IPS-18a (cell line): ENCODE measurements around the gene SUDS3.
A peak's percentile ranks its signal among the peaks of the same experiment; 100 is the strongest.

ENCODE experiments used
- H3K27ac ChIP-seq: one replicate; pipeline ENCODE4 v1.5.1; 2013; ENCODE audit warnings: low read length
- H3K27me3 ChIP-seq: one replicate; pipeline ENCODE4 v1.6.1; 2013; ENCODE audit warnings: mild to moderate bottlenecking, low read length; ENCODE audit not compliant: control insufficient read depth, insufficient read depth
- H3K36me3 ChIP-seq: one replicate; pipeline ENCODE4 v1.6.1; 2013; ENCODE audit warnings: low read depth, low read length; ENCODE audit not compliant: control insufficient read depth
- H3K4me1 ChIP-seq: one replicate; pipeline ENCODE4 v1.6.1; 2013; ENCODE audit warnings: low read depth, low read length; ENCODE audit not compliant: control insufficient read depth
- H3K4me3 ChIP-seq: one replicate; pipeline ENCODE4 v1.5.1; 2013; ENCODE audit warnings: low read length
- H3K9ac ChIP-seq: one replicate; pipeline ENCODE4 v1.6.1; 2013; ENCODE audit warnings: mild to moderate bottlenecking, low read length, moderate library complexity
- H3K9me3 ChIP-seq: one replicate; pipeline ENCODE4 v1.6.1; 2013; ENCODE audit warnings: low read depth, low read length; ENCODE audit not compliant: control insufficient read depth

Gene SUDS3

DNA sequence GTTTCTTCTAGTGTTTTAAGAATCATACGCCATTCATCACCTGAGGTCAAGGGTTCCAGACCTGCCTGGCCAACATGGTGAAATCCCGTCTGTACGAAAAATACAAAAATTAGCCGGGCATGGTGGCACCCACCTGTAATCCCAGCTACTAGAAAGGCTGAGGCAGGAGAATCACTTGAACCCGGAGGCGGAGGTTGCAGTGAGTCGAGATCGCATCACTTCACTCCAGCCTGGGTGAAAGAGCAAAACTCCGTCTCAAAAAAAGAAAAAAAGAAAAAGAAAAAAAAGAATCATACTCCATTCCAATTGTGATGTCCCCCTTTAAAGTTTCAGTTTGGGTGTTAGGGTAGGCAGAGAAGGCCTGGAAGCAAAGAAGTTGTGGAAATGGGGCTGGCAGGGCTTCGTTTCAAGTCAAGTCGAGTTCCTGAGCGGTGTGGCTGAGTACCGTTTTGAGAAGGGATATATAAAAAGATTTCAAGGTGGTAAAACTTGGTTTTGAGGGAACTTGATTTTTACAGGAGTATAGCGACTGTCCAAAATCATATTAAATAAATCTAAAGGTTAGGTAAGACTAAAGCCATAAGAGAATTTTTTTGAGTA is 2.1 kb upstream of the SUDS3 start:
- no peak overlapping the region for H3K27ac ChIP-seq
- H3K9me3 ChIP-seq = no peaks in the 10 kb centered on the region
- H3K36me3 ChIP-seq = no peaks in the 10 kb centered on the region
- H3K4me1 ChIP-seq = peaks cover 26% of the 10 kb centered on the region
- peaks cover 27% of the 10 kb centered on the region for H3K27me3 ChIP-seq
- no peak overlapping the region for H3K9ac ChIP-seq
- no peak overlapping the region for H3K4me3 ChIP-seq

DNA sequence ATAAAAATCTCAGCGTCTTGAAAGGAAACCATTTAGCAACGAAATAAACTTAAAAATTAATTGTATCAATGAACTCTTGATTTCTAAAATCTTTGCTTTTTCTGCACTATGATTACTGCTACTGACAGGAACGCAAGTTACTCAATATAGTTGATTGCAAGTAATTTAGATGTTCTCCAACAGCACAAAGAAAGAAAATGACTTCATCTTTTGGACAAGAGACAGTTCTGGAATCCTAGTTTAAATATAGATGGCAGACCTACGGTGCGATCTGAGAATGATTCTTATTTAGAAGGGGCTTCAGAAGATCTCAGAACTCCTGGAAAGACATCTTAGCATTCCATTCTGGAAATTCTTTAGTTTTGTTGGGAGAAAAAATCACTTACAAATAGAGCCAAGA is 1.4 kb upstream of the SUDS3 start:
- Histone ChIP-seq H3K4me3 (no peak overlapping the region), H3K9ac (no peak overlapping the region), H3K27me3 (peaks cover 25% of the 10 kb centered on the region), H3K27ac (no peak overlapping the region), H3K36me3 (peaks cover 4% of the 10 kb centered on the region), H3K4me1 (peaks cover 26% of the 10 kb centered on the region), H3K9me3 (no peaks in the 10 kb centered on the region)

DNA sequence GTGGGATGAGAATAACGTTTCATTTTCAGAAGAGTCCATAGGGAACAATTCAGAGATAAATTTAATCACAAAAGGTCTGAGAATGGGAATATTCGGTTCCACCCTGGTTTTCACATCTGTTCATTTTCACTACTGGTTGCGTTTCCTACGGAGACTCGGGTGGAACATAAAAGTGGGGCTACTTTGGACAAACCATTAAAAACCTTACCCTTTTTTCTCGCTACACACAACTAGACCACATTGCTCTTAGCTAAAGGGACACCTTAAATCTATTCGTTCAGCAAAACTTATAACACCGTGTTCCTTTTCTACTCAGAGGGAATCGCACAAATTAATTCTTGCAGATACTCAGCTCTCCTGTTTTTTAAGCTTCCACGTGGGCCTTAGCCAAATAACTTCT is 1.0 kb upstream of the SUDS3 start:
- peak overlapping the region; percentile 82 for H3K4me3 ChIP-seq
- peaks cover 8% of the 10 kb centered on the region for H3K36me3 ChIP-seq
- H3K9ac ChIP-seq = no peak overlapping the region
- peaks cover 21% of the 10 kb centered on the region for H3K27me3 ChIP-seq
- no peaks in the 10 kb centered on the region for H3K9me3 ChIP-seq
- no peak overlapping the region for H3K27ac ChIP-seq
- H3K4me1 ChIP-seq = peaks cover 25% of the 10 kb centered on the region

DNA sequence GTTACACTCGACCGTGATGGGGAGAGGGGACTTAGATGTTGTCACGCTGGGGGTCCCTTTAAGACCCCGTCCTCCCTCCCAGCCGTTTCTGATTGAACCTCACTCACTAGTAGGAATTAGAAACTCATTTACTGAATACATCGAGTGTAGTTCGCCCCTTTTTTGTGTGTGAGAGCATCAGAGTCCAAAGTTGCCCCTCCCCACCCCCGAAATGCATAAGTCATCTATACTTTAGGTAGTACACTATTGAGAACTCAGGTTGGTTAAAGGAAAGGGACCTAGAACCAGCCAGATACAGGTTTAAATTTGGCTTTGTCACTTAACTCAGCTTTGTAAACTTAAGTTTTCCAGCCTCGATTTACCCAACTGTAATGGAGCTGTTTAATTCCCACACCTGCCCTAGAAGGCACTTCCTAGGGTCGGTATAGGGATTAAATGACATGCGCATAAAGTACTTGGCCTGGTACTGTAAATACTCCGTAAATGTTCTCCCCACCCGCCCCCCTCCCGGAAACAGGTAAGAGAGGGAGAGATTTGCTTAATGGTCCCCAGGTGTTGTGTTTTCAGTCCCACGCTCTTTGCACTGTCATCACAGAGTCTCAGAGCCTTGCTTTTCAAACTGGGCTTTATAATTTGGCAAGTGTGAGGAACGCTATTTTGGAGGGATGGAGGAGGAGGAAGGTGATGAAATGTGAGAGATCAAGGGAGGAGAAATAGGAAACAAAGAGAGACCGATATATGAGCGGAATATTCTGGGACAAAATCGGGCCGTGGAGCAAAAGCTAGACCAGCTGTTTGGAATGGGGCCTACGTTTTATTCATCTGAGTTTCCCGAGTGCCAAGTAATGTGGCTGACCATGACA is 897 bp downstream of the SUDS3 start:
- Histone ChIP-seq H3K4me3 (peak overlapping the region; percentile 82), H3K27me3 (peaks cover 2% of the 10 kb centered on the region), H3K27ac (no peak overlapping the region), H3K9ac (peak overlapping the region; percentile 85), H3K9me3 (no peaks in the 10 kb centered on the region), H3K36me3 (peaks cover 21% of the 10 kb centered on the region), H3K4me1 (peaks cover 17% of the 10 kb centered on the region)

DNA sequence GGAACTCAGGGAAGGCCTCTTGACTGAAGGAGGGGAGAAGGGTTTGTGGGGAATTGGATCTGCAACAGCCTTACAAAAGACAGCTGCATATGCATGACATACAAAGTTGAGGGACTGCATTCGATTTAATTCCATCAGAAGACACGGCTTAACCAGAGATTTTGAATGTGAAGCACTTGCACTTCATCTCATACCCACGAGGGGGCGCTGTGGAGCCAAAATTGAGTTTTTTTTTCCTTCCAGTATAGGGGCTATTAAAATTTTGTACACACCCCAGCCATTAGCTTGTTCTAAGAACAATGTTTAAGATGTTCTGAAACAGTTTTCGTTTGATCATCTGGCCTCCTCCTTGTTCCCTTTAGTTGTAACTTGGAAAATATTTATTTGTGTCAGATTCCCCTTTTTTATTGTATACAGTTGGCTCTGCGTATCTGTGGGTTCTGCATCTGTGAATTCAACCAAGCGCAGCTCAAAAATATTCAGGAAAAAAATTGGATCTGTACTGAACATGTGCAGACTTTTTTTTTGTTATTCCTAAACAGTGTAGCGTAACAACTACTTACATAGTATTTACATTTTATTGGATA is 1.6 kb downstream of the SUDS3 start:
- H3K36me3 ChIP-seq = peaks cover 22% of the 10 kb centered on the region
- H3K4me1 ChIP-seq = peaks cover 17% of the 10 kb centered on the region
- peak overlapping the region; percentile 82 for H3K4me3 ChIP-seq
- no peaks in the 10 kb centered on the region for H3K27me3 ChIP-seq
- no peaks in the 10 kb centered on the region for H3K9me3 ChIP-seq
- H3K9ac ChIP-seq = peak overlapping the region; percentile 85
- no peak overlapping the region for H3K27ac ChIP-seq

DNA sequence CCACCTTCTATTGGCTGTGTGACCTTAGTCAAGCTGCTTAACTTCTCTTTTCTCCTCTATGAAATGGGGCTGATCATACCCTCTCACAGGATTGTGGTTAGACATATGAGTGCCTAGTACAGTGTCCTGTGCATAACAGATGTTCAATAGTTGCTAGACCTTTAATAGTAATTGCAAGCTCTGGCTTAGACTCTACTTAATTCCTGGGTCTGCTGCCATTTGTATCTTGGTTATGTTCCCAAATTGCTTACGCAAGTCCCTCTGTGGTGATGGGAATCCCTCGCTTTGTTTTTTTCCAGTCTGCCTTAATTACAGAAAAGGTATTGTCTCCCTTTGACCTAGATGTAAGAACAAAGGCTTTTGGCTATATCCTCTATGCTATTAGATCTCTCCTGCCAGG is 15.1 kb downstream of the SUDS3 start:
- Histone ChIP-seq H3K4me1 (no peaks in the 10 kb centered on the region), H3K9me3 (no peaks in the 10 kb centered on the region), H3K27ac (no peak overlapping the region), H3K9ac (no peak overlapping the region), H3K4me3 (no peak overlapping the region), H3K36me3 (peaks cover 70% of the 10 kb centered on the region), H3K27me3 (no peaks in the 10 kb centered on the region)

DNA sequence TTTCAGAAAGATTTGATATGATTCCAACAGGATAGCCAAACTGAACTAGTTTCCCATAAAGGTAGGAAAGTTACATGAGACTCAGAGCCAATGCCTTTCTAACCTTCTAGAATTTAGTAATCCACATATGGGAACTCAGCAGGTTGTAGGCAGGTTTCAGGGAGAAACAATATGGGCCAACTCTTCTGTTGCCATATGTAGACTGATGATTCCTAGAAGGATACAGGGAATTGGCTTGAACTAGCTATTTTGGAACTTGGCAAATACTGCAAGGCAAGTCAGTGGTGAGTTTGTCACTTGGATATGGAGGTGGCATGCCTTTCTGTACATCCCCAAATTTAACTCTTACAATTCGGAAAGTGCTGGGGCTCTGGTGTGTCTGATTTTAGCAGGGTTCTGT is 15.5 kb downstream of the SUDS3 start:
- H3K4me1 ChIP-seq = no peaks in the 10 kb centered on the region
- H3K9me3 ChIP-seq = no peaks in the 10 kb centered on the region
- no peaks in the 10 kb centered on the region for H3K27me3 ChIP-seq
- H3K9ac ChIP-seq = no peak overlapping the region
- H3K4me3 ChIP-seq = no peak overlapping the region
- no peak overlapping the region for H3K27ac ChIP-seq
- peaks cover 70% of the 10 kb centered on the region for H3K36me3 ChIP-seq

DNA sequence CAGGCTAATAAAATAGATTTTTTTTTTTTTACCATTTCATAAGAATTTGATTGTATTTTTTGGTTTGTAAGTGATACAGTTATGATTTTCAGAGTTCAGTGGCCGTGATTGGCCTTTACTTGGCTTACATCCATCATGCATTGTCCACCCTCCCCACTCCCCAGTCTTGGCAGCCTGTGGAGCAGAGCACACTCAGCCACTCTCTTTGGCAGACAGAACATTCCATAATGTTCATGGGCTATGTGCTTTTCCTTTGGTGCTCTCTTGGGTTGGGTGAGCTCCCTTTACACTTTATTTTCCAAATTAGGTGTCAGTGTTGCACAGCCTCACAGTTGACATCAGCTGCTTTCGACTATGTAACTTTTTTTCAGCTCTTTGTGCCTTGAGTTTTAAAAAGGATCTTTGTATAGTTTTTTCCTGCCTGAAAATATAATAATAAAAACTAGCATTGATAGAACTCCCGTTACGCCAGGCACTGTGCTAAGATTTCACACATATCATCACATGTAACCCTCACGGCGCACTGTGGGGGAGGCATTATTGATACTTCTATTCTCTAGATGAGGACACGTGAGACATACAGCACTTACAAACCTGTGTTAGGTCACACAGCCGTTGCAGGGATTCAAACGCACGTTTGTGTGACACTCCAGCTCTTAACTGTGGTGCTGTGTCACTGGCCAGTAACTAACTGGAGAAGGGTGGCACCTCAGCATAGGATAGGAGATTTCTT is 21.5 kb downstream of the SUDS3 start:
- peaks cover 67% of the 10 kb centered on the region for H3K36me3 ChIP-seq

DNA sequence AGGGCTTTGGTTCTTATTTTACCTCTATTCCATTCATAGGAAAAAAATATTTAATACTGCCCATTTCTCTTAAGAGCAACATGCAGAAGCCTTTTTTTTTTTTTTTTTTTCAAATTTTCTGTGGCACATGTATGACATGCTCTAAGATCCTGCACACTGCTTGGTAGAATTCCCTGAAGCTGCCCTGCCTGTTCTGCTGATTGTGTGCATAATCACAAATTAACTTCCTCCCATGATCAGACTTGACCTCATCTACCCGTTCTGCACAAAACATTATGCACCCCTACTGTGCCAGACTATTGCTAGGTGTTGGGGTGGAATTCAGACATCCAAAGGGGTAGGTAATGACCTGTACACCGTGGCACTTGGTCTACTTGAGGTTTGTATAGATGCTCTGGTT is 22.2 kb downstream of the SUDS3 start:
- H3K4me1 ChIP-seq = no peaks in the 10 kb centered on the region
- H3K9ac ChIP-seq = no peak overlapping the region
- no peak overlapping the region for H3K27ac ChIP-seq
- H3K36me3 ChIP-seq = peaks cover 68% of the 10 kb centered on the region
- H3K4me3 ChIP-seq = no peak overlapping the region
- H3K27me3 ChIP-seq = no peaks in the 10 kb centered on the region
- H3K9me3 ChIP-seq = no peaks in the 10 kb centered on the region

More for the DNA sequence above, 21.5 kb downstream of the SUDS3 start:
- H3K9me3 ChIP-seq = no peaks in the 10 kb centered on the region
- H3K27me3 ChIP-seq = no peaks in the 10 kb centered on the region
- H3K4me1 ChIP-seq = no peaks in the 10 kb centered on the region
- H3K27ac ChIP-seq = no peak overlapping the region
- H3K4me3 ChIP-seq = no peak overlapping the region
- no peak overlapping the region for H3K9ac ChIP-seq

DNA sequence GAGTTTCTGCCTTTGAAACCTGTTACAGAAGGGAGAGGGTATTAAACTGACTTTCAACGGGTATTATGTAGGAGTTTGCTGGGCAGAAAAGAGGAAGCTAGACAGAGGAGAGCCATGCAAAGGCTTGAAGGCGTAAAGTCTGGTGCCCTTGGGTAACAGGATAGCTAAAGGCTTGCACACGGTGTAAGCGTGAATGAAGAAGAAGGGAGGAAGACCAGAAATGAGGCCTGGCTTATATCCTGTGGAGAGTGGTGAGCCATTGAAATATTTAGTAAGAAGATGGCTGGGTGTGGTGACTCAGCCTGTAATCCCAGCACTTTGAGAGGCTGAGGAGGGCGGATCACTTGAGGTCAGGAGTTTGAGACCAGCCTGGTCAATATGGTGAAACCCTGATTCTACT is 22.6 kb downstream of the SUDS3 start:
- Histone ChIP-seq H3K9me3 (no peaks in the 10 kb centered on the region), H3K27ac (no peak overlapping the region), H3K9ac (no peak overlapping the region), H3K36me3 (peaks cover 71% of the 10 kb centered on the region), H3K27me3 (no peaks in the 10 kb centered on the region), H3K4me1 (no peaks in the 10 kb centered on the region), H3K4me3 (no peak overlapping the region)

DNA sequence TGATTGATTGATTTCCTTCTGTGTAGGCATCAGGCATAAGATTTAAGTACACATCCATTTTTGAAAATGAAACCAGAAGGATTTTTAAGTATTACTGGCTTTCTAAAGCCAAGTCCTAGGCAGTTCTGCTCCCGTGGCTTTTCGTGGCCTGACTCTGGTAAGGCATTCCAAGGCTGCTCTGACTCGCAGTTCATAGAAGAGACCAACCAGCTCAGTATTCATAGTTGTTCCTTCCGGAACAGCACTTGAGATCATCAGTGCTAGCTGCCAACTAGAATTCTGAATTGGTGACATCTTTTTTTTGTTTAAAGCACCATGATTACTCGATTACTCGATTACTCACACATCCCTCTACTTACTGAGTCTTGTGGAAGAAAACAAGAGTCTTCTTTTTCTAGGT is 25.9 kb downstream of the SUDS3 start:
- Histone ChIP-seq H3K27me3 (no peaks in the 10 kb centered on the region), H3K4me1 (no peaks in the 10 kb centered on the region), H3K27ac (no peak overlapping the region), H3K9me3 (no peaks in the 10 kb centered on the region), H3K4me3 (no peak overlapping the region), H3K36me3 (peaks cover 67% of the 10 kb centered on the region), H3K9ac (no peak overlapping the region)
